GM12878 (cell line): ENCODE data around the gene CELSR3. TPM values are rescaled to one million over a fixed set of nuclear protein-coding genes. Genes with fewer than 3 reads are reported as not detected.

ENCODE experiments used
- CEBPB ChIP-seq, 2 experiments: fragments of 150-350 bp in 1 of 2; IDR thresholded peaks; 2 replicates each; pipeline ENCODE4 v1.6.1; 2012 to 2014; ENCODE audit warnings: low read depth in 2 of 2, low read length in 2 of 2, borderline replicate concordance in 1 of 2, inconsistent platforms in 1 of 2
- FOXK2 ChIP-seq: fragments of 450-650 bp; IDR thresholded peaks from 2 replicates; pipeline ENCODE4 v1.6.1; 2017; ENCODE audit warnings: mild to moderate bottlenecking, moderate library complexity
- IRF4 ChIP-seq: IDR thresholded peaks from 2 replicates; pipeline ENCODE4 v1.6.1; 2011; ENCODE audit warnings: low read depth, low read length
- IRF5 ChIP-seq: fragments of 450-650 bp; IDR thresholded peaks from 2 replicates; pipeline ENCODE4 v1.6.1; 2017; ENCODE audit warnings: borderline replicate concordance
- PAX5 ChIP-seq: IDR thresholded peaks from 2 replicates; pipeline ENCODE4 v1.6.1; 2011; ENCODE audit warnings: low read depth, low read length, borderline replicate concordance
- RB1 ChIP-seq: fragments of 450-650 bp; formaldehyde crosslinking; IDR thresholded peaks from 2 replicates; pipeline ENCODE4 v1.6.1; 2017; ENCODE audit warnings: mild to moderate bottlenecking, borderline replicate concordance
- RBBP5 ChIP-seq: fragments of 200-600 bp; sonication (generic); conservative IDR thresholded peaks from 2 replicates; pipeline ENCODE4 v1.6.1; 2016
- ZNF384 ChIP-seq: IDR thresholded peaks from 2 replicates; pipeline ENCODE4 v1.6.1; 2012; ENCODE audit warnings: low read depth, mild to moderate bottlenecking, low read length, improper control_type of control experiment, borderline replicate concordance
- polyA plus RNA-seq, 11 experiments: library from polyadenylated mRNA; depleted of rRNA in 4 of 11; unstranded in 6 of 11; stranded (reverse) in 5 of 11; fragments of >200 nt; fragmentation: Nextera tagmentation in 4 of 11; fragmentation: Illumina TruSeq in 1 of 11; extraction: Ambion mirVana in 4 of 11; extraction: Trizol in 1 of 11; gene quantifications; 1 replicate in 1 of 11; 2 replicates in 10 of 11; pipeline versions ENCODE4 v1.2.1 to v1.2.3, GENCODE V29; 2011 to 2016; ENCODE audit warnings: inconsistent platforms in 2 of 11, missing spikeins in 2 of 11, low read depth in 1 of 11
- total RNA-seq, 4 experiments: library from RNA; depleted of rRNA in 3 of 4; stranded (reverse); fragments of >200 nt in 3 of 4; fragmentation: Illumina TruSeq in 1 of 4; extraction: Trizol in 1 of 4; gene quantifications; 2 replicates each; pipeline versions ENCODE4 v1.2.1 to v1.2.3, GENCODE V29; 2013 to 2021
- TF ChIP-seq, protein P1 (sequence below): fragments of 150-350 bp; IDR thresholded peaks from 2 replicates; pipeline ENCODE4 v1.6.1; 2016; ENCODE audit warnings: low read depth, low read length

CELSR3 gene
- total and polyA plus RNA-seq, 10 of the 15 experiments (the other 5 are each of a cell fraction or from before 2014, with no cell fraction given), result 0.08 to 1.6 (median 0.57) TPM

GRCh38 chr3:48635222-48636021, 27.3 kb downstream of the CELSR3 start, which contains the start of gene SLC26A6 (continued):
- no peak for TF ChIP-seq RBBP5
- TF ChIP-seq, protein P1, sequence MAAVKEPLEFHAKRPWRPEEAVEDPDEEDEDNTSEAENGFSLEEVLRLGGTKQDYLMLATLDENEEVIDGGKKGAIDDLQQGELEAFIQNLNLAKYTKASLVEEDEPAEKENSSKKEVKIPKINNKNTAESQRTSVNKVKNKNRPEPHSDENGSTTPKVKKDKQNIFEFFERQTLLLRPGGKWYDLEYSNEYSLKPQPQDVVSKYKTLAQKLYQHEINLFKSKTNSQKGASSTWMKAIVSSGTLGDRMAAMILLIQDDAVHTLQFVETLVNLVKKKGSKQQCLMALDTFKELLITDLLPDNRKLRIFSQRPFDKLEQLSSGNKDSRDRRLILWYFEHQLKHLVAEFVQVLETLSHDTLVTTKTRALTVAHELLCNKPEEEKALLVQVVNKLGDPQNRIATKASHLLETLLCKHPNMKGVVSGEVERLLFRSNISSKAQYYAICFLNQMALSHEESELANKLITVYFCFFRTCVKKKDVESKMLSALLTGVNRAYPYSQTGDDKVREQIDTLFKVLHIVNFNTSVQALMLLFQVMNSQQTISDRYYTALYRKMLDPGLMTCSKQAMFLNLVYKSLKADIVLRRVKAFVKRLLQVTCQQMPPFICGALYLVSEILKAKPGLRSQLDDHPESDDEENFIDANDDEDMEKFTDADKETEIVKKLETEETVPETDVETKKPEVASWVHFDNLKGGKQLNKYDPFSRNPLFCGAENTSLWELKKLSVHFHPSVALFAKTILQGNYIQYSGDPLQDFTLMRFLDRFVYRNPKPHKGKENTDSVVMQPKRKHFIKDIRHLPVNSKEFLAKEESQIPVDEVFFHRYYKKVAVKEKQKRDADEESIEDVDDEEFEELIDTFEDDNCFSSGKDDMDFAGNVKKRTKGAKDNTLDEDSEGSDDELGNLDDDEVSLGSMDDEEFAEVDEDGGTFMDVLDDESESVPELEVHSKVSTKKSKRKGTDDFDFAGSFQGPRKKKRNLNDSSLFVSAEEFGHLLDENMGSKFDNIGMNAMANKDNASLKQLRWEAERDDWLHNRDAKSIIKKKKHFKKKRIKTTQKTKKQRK, result no peak
- no peak for TF ChIP-seq PAX5
- TF ChIP-seq IRF5, result no peak
- TF ChIP-seq IRF4, result 0 out of 2 replicates have a peak, but pooled peaks have one; percentile 27
- no peak for TF ChIP-seq ZNF384
- no peak for TF ChIP-seq CEBPB (IDR thresholded peaks at IDR 0.05; ENCODE audit: borderline replicate concordance in 1 of 2, low read depth in 2 of 2, low read length in 2 of 2)
- peak; percentile 79; the same call in 1 of the 2 replicates for TF ChIP-seq RB1
- TF ChIP-seq FOXK2, result no peak
